Sigmoid colon (tissue), 7 donors: ENCODE measurements around the gene CPEB1. TPM values are rescaled to one million over a fixed set of nuclear protein-coding genes. Genes with fewer than 3 reads are reported as not detected.

ENCODE experiments used
- DNase-seq: peaks from one replicate; pipeline ENCODE4 v3.0.0-alpha.2; 2019
- H3K27ac ChIP-seq, 4 donors: fragments of 200-600 bp; sonication (generic); one replicate each; pipeline ENCODE4 v1.5.1; 2016 to 2019; ENCODE audit warnings: mild to moderate bottlenecking in 1 of 4
- H3K27me3 ChIP-seq, 3 donors: fragments of 200-600 bp; sonication (generic); one replicate each; pipeline ENCODE4 v1.5.1; 2019; ENCODE audit warnings: mild to moderate bottlenecking in 1 of 3
- H3K36me3 ChIP-seq, 4 donors: fragments of 200-600 bp; sonication (generic); one replicate each; pipeline ENCODE4 v1.5.1; 2016 to 2019
- H3K4me1 ChIP-seq, 4 donors: fragments of 200-600 bp; sonication (generic); one replicate each; pipeline ENCODE4 v1.5.1; 2017 to 2019
- H3K4me3 ChIP-seq, 4 donors: fragments of 200-600 bp; sonication (generic); one replicate each; pipeline ENCODE4 v1.5.1; 2017 to 2019; ENCODE audit warnings: mild to moderate bottlenecking in 2 of 4, moderate library complexity in 1 of 4
- H3K9me3 ChIP-seq, 4 donors: fragments of 200-600 bp in 3 of 4; sonication (generic) in 3 of 4; one replicate each; pipeline versions ENCODE4 v1.5.1 to v1.6.1; 2013 to 2019
- CTCF ChIP-seq, 4 experiments: fragments of 450-650 bp in 3 of 4; fragments of 200-600 bp in 1 of 4; IDR thresholded peaks; one replicate each; pipeline ENCODE4 v1.5.1; 2016 to 2019; ENCODE audit warnings: antibody characterized with exemption in 4 of 4, mild to moderate bottlenecking in 3 of 4, moderate library complexity in 2 of 4
- EP300 ChIP-seq, 4 donors: sonication (generic); formaldehyde crosslinking; IDR thresholded peaks; one replicate each; pipeline ENCODE4 v1.6.1; 2017; ENCODE audit warnings: antibody characterized with exemption in 4 of 4
- POLR2A ChIP-seq, 2 donors: fragments of 450-650 bp; IDR thresholded peaks; one replicate each; pipeline ENCODE4 v1.6.1; 2016; ENCODE audit warnings: antibody characterized with exemption in 2 of 2, mild to moderate bottlenecking in 2 of 2, moderate library complexity in 2 of 2
- POLR2AphosphoS5 ChIP-seq, 4 donors: sonication (generic); formaldehyde crosslinking; IDR thresholded peaks; one replicate each; pipeline ENCODE4 v1.6.1; 2017; ENCODE audit warnings: antibody characterized with exemption in 4 of 4
- WGBS, 2 donors: extraction: QIAGEN DNeasy Blood & Tissue Kit; methylation state at CpG; one replicate each; pipeline ENCODE4 v1.1.7; 2013; 5-methylcytosine and 5-hydroxymethylcytosine counted together
- intact Hi-C: fragments of 100-400 bp; cut with DNase I; formaldehyde crosslinking; loops from one replicate; pipeline ENCODE4 v1.15.1; 2023
- polyA plus RNA-seq, 3 donors: library from polyadenylated mRNA; stranded (reverse); fragments of 200-250 nt; gene quantifications; one replicate each; pipeline ENCODE4 v1.2.3, GENCODE V29; 2013
- total RNA-seq, 4 donors: library from RNA; depleted of rRNA; stranded (reverse); fragments of >200 nt; gene quantifications; one replicate each; pipeline ENCODE4 v1.1.0, GENCODE V29; 2016
- donor health status: healthy with polysubstance abuse.
- donor health status: Bipolar disorder and iron deficiency.
- donor health status: healthy.

CPEB1 gene
- total and polyA plus RNA-seq, 7 donors: 1.2 to 13.2 (median 9.7) TPM; not detected in 1

GRCh38 chr15:82543160-82543559, 104.0 kb downstream of the CPEB1 start:
- no peaks in the 10 kb centered on the region for H3K27me3 ChIP-seq
- 34 to 41% methylated on average over 2 of the region's 2 CpGs for WGBS, 2 donors
- intact Hi-C loops: loop anchor here (5.0 kb wide), 1 partner anchor 269 kb away; no protein-coding TSS in a partner anchor
- H3K27ac ChIP-seq: no peak overlapping the region
- H3K9me3 ChIP-seq: no peaks in the 10 kb centered on the region
- H3K36me3 ChIP-seq: peaks cover 5 to 32% (median 7%) of the 10 kb centered on the region in 4 donors
- TF ChIP-seq POLR2AphosphoS5 (IDR thresholded peaks at IDR 0.05) (no peak), CTCF (IDR thresholded peaks at IDR 0.05) (no peak), POLR2A (IDR thresholded peaks at IDR 0.05) (no peak), EP300 (IDR thresholded peaks at IDR 0.05) (no peak)
- no peak overlapping the region for H3K4me3 ChIP-seq
- DNase-seq: no peak
- peaks cover 0 to 22% (median 20%) of the 10 kb centered on the region in 4 donors for H3K4me1 ChIP-seq

GRCh38 chr15:82540984-82541431, 106.2 kb downstream of the CPEB1 start:
- no peak for DNase-seq
- WGBS, 2 donors: 19 to 30% methylated on average over 11 of the region's 11 CpGs

GRCh38 chr15:82540055-82540983, 106.8 kb downstream of the CPEB1 start, which contains the start of gene RPS17:
RPS17 (minus strand) TSS chr15:82540457; CDS start chr15:82540428, 29 bp downstream.
- Histone ChIP-seq H3K4me3 (peak within 1 kb of the TSS; percentile 64 to 77 (median 72)), H3K27ac (peak within 1 kb of the TSS; percentile 85 to 93 (median 92)), H3K9me3 (no peaks in the 10 kb centered on the region), H3K27me3 (no peaks in the 10 kb centered on the region), H3K36me3 (peaks cover 14 to 46% (median 26%) of the 10 kb centered on the region in 4 donors), H3K4me1 (peaks cover 0 to 30% (median 20%) of the 10 kb centered on the region in 4 donors)
- DNase-seq: peak; percentile 98
- WGBS, 2 donors: 0% methylated on average over 81 of the region's 81 CpGs
- intact Hi-C loops: loop anchor here (1.0 to 5.0 kb wide), 3 partner anchors 107 to 272 kb away; partner anchors contain the start of gene CPEB1
- TF ChIP-seq POLR2A (IDR thresholded peaks at IDR 0.05) (peak; percentile 73 to 79), EP300 (IDR thresholded peaks at IDR 0.05) (peak in 1 of 4 donors; percentile 3), CTCF (IDR thresholded peaks at IDR 0.05) (peak; percentile 96 to 99 (median 97)), POLR2AphosphoS5 (IDR thresholded peaks at IDR 0.05) (peak; percentile 80 to 97 (median 95))

More at GRCh38 chr15:82540984-82541431, 106.2 kb downstream of the CPEB1 start:
- H3K27ac ChIP-seq: peak overlapping the region; percentile 85 to 93 (median 92)
- intact Hi-C loops: loop anchor here (1.0 to 5.0 kb wide), 3 partner anchors 106 to 271 kb away; partner anchors contain the start of gene CPEB1
- peaks cover 0 to 30% (median 20%) of the 10 kb centered on the region in 4 donors for H3K4me1 ChIP-seq
- no peak for TF ChIP-seq EP300 (IDR thresholded peaks at IDR 0.05)
- TF ChIP-seq POLR2AphosphoS5 (IDR thresholded peaks at IDR 0.05): no peak
- TF ChIP-seq POLR2A (IDR thresholded peaks at IDR 0.05): no peak
- no peak for TF ChIP-seq CTCF (IDR thresholded peaks at IDR 0.05)
- H3K9me3 ChIP-seq: no peaks in the 10 kb centered on the region
- no peaks in the 10 kb centered on the region for H3K27me3 ChIP-seq
- H3K36me3 ChIP-seq: peaks cover 14 to 42% (median 25%) of the 10 kb centered on the region in 4 donors
- peak overlapping the region; percentile 64 to 77 (median 72) for H3K4me3 ChIP-seq

DNA sequence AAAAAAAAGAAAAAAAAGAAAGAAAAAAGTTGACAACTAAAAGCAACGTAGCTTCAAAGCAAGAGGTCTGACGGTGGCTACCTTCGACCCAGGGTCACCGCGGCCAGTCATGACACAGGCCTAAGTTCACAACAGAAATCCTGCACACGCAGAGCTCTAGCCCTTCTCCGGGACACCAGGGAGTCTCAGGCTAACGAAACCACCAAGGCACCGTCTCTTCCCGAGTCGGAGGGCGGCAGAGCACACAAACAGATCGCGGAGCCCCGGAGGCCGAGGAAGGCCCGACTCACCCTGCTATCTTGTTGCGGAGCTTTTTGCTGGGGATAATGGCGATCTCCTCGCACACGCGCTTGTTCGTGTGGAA, 107.5 kb downstream of the CPEB1 start:
- no peaks in the 10 kb centered on the region for H3K9me3 ChIP-seq
- TF ChIP-seq CTCF (IDR thresholded peaks at IDR 0.05) (no peak), POLR2A (IDR thresholded peaks at IDR 0.05) (no peak), POLR2AphosphoS5 (IDR thresholded peaks at IDR 0.05) (no peak), EP300 (IDR thresholded peaks at IDR 0.05) (no peak)
- no peak for DNase-seq
- peaks cover 0 to 30% (median 20%) of the 10 kb centered on the region in 4 donors for H3K4me1 ChIP-seq
- WGBS, 2 donors: 0 to 1% methylated on average over 23 of the region's 23 CpGs
- peaks cover 14 to 49% (median 29%) of the 10 kb centered on the region in 4 donors for H3K36me3 ChIP-seq
- no peaks in the 10 kb centered on the region for H3K27me3 ChIP-seq
- H3K27ac ChIP-seq: peak overlapping the region; percentile 85 to 93 (median 92)
- peak overlapping the region; percentile 64 to 77 (median 72) for H3K4me3 ChIP-seq
- intact Hi-C loops: loop anchor here (1.0 to 5.0 kb wide), 4 partner anchors 33 to 273 kb away; partner anchors contain the start of gene CPEB1
